Measurements from ENCODE around the gene TRIM10. TPM values are rescaled to one million over a fixed set of nuclear protein-coding genes. Genes with fewer than 3 reads are reported as not detected.

Gene TRIM10
- total and polyA plus RNA-seq, 2 donors (not counting 1 experiment from before 2014, with no cell fraction given): not detected

- Histone ChIP-seq H3K4me3 (replicated peaks in 1 of 4; ENCODE audit: control extremely low read depth in 1 of 4, insufficient read depth in 1 of 4, low read depth in 3 of 4, low read length in 4 of 4) (no peak overlapping the region), H3K27ac (ENCODE audit: insufficient read depth, low read length) (no peak overlapping the region), H3K36me3 (ENCODE audit: control insufficient read depth, insufficient read depth, low read length) (peaks cover 20% of the 10 kb centered on the region), H3K4me1 (ENCODE audit: control insufficient read depth, extremely low read depth, insufficient read depth, low read length) (no peaks in the 10 kb centered on the region), H2AFZ (ENCODE audit: low read length) (no peak overlapping the region), H3K27me3 (ENCODE audit: control insufficient read depth, insufficient read depth, low read length) (no peaks in the 10 kb centered on the region), H3K79me2 (ENCODE audit: control insufficient read depth, insufficient read depth, low read length) (peaks cover 11% of the 10 kb centered on the region), H3K4me2 (ENCODE audit: extremely low read depth, insufficient read depth, low read length) (no peak overlapping the region), H3K9ac (ENCODE audit: insufficient read depth, low read length) (no peak overlapping the region), H3K9me3 (ENCODE audit: control insufficient read depth, insufficient read depth, low read depth, low read length) (no peaks in the 10 kb centered on the region), H4K20me1 (ENCODE audit: control insufficient read depth, extremely low read depth, insufficient read depth, low read length) (no peaks in the 10 kb centered on the region)
- TF ChIP-seq EZH2 (IDR thresholded peaks at IDR 0.05; ENCODE audit: low read length, missing control alignments) (no peak), CTCF (conservative IDR thresholded peaks at IDR 0.05 in 1 of 2, IDR thresholded peaks at IDR 0.05 in 1 of 2; ENCODE audit: low read depth in 1 of 2, low read length in 2 of 2) (no peak)
- DNase-seq (ENCODE audit: low read depth in 2 of 2): no peak
Observed at GRCh38 chr6:30200551-30201281, 39.7 kb upstream of the TRIM10 start.

- Histone ChIP-seq H4K20me1 (ENCODE audit: control insufficient read depth, extremely low read depth, insufficient read depth, low read length) (no peaks in the 10 kb centered on the region), H3K36me3 (ENCODE audit: control insufficient read depth, insufficient read depth, low read length) (peaks cover 20% of the 10 kb centered on the region), H3K4me3 (replicated peaks in 1 of 4; ENCODE audit: control extremely low read depth in 1 of 4, insufficient read depth in 1 of 4, low read depth in 3 of 4, low read length in 4 of 4) (no peak overlapping the region), H3K4me2 (ENCODE audit: extremely low read depth, insufficient read depth, low read length) (no peak overlapping the region), H3K27me3 (ENCODE audit: control insufficient read depth, insufficient read depth, low read length) (no peaks in the 10 kb centered on the region), H3K9me3 (ENCODE audit: control insufficient read depth, insufficient read depth, low read depth, low read length) (no peaks in the 10 kb centered on the region), H3K27ac (ENCODE audit: insufficient read depth, low read length) (no peak overlapping the region), H2AFZ (ENCODE audit: low read length) (no peak overlapping the region), H3K79me2 (ENCODE audit: control insufficient read depth, insufficient read depth, low read length) (no peaks in the 10 kb centered on the region), H3K9ac (ENCODE audit: insufficient read depth, low read length) (no peak overlapping the region), H3K4me1 (ENCODE audit: control insufficient read depth, extremely low read depth, insufficient read depth, low read length) (peaks cover 2% of the 10 kb centered on the region)
- TF ChIP-seq EZH2 (IDR thresholded peaks at IDR 0.05; ENCODE audit: low read length, missing control alignments) (no peak), CTCF (conservative IDR thresholded peaks at IDR 0.05 in 1 of 2, IDR thresholded peaks at IDR 0.05 in 1 of 2; ENCODE audit: low read depth in 1 of 2, low read length in 2 of 2) (no peak)
- no peak for DNase-seq (ENCODE audit: low read depth in 2 of 2)
Observed at GRCh38 chr6:30198166-30199084, 37.4 kb upstream of the TRIM10 start.

GRCh38 chr6:30196376-30196775 lies 35.4 kb upstream of the TRIM10 start:
- no peaks in the 10 kb centered on the region for H3K79me2 ChIP-seq (ENCODE audit: control insufficient read depth, insufficient read depth, low read length)
- H4K20me1 ChIP-seq (ENCODE audit: control insufficient read depth, extremely low read depth, insufficient read depth, low read length): no peaks in the 10 kb centered on the region
- no peak for DNase-seq (ENCODE audit: low read depth in 2 of 2)
- H3K4me2 ChIP-seq (ENCODE audit: extremely low read depth, insufficient read depth, low read length): no peak overlapping the region
- H3K27ac ChIP-seq (ENCODE audit: insufficient read depth, low read length): no peak overlapping the region
- no peak overlapping the region for H3K9ac ChIP-seq (ENCODE audit: insufficient read depth, low read length)
- no peaks in the 10 kb centered on the region for H3K9me3 ChIP-seq (ENCODE audit: control insufficient read depth, insufficient read depth, low read depth, low read length)
- H2AFZ ChIP-seq (ENCODE audit: low read length): no peak overlapping the region
- peaks cover 2% of the 10 kb centered on the region for H3K4me1 ChIP-seq (ENCODE audit: control insufficient read depth, extremely low read depth, insufficient read depth, low read length)
- no peak overlapping the region for H3K4me3 ChIP-seq (replicated peaks in 1 of 4; ENCODE audit: control extremely low read depth in 1 of 4, insufficient read depth in 1 of 4, low read depth in 3 of 4, low read length in 4 of 4)
- H3K27me3 ChIP-seq (ENCODE audit: control insufficient read depth, insufficient read depth, low read length): no peaks in the 10 kb centered on the region
- no peak for TF ChIP-seq EZH2 (IDR thresholded peaks at IDR 0.05; ENCODE audit: low read length, missing control alignments)
- TF ChIP-seq CTCF (conservative IDR thresholded peaks at IDR 0.05 in 1 of 2, IDR thresholded peaks at IDR 0.05 in 1 of 2; ENCODE audit: low read depth in 1 of 2, low read length in 2 of 2): no peak
- H3K36me3 ChIP-seq (ENCODE audit: control insufficient read depth, insufficient read depth, low read length): peaks cover 22% of the 10 kb centered on the region
